Thoracic aorta endothelial cell (primary cell): ENCODE measurements around the gene HINT3. TPM values are rescaled to one million over a fixed set of nuclear protein-coding genes. Genes with fewer than 3 reads are reported as not detected.

Source experiments
- small RNA-seq: library from RNA; depleted of rRNA; stranded (forward); fragments of <200 nt; gene quantifications from one replicate; pipeline ENCODE3, GENCODE V24; 2012
- total RNA-seq: library from RNA; depleted of rRNA; stranded (reverse); fragments of >200 nt; gene quantifications from 2 replicates; pipeline ENCODE4 v1.2.3, GENCODE V29; 2012

Gene HINT3
- 12.2 and 16.1 TPM in 2 replicates for total RNA-seq

DNA sequence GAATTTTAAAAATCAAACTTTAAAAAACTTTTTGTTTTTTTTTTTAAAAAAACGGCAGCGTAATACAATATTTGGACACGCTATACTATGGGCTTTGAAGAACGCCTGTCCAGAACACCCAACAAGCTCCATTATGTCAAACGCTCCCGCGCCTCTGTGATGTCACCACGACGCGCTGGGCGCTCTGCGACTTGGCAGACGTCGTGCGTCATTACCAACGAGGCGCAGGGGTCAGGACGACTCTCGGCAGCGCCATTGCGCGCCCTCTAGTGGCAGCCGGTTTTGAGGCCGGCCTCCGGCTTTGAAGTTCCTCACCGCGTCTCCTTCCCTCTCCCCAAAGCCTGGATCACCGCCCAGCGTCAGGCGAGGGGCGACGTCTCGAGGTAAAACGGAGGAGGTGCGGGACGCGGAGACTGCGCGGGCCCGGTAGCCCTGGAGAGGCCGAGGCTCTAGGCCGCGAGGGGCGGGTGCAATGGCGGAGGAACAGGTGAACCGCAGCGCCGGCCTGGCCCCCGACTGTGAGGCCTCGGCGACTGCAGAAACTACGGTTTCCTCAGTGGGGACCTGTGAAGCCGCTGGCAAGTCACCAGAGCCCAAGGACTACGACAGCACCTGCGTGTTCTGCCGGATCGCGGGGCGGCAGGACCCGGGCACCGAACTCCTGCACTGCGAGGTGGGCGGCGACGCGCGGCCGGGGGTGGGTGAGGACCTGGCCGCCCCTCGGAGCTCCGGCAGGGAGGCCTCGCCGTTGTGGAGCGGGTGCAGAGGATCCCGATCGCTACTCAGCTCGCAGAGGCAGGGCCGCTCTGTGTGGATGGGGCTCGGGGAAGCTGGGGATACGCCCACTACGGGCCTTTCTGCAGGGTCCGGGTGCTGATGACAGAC is at the start of gene HINT3:
TSS of gene HINT3 (plus strand) at position 265 of the 885 bp plus-strand sequence. CDS start at position 473, 208 bp downstream.

GRCh38 chr6:125986301-125987025 is 29.9 kb downstream of the HINT3 start, which contains the start of gene TRMT11:
TRMT11 (plus strand) TSS chr6:125986540; CDS start chr6:125986551, 11 bp downstream.

Small RNAs within 50 kb of the gene (small RNA-seq; reads per million reads assigned to genes)
- not detected for gene RNA5SP216

Other genes starting within 250 kb of the HINT3 start
- 8.1 and 12.9 TPM in 2 replicates for gene HEY2, start 207.1 kb upstream of the HINT3 start, total RNA-seq
- gene NCOA7, start 165.8 kb upstream of the HINT3 start, total RNA-seq: 28.0 and 30.9 TPM in 2 replicates
- gene TRMT11, start 29.8 kb downstream of the HINT3 start, total RNA-seq: 23.4 and 24.9 TPM in 2 replicates